NCI-H128 (cell line): ENCODE data around the gene TPI1.

Experiments
- DNase-seq: peaks from one replicate; lab custom pipeline; 2025; ENCODE audit not compliant: unreplicated experiment; lab: John Stamatoyannopoulos, UW

The TPI1 gene

GRCh38 chr12:6867413-6868210 lies at the start of gene TPI1:
TPI1 (plus strand) TSS chr12:6867531; CDS start chr12:6867567, 36 bp downstream.
- DNase-seq = peak; percentile 59

- DNase-seq = no peak
These were observed 49.6 kb upstream of the TPI1 start for GRCh38 chr12:6817662-6818157.

DNA sequence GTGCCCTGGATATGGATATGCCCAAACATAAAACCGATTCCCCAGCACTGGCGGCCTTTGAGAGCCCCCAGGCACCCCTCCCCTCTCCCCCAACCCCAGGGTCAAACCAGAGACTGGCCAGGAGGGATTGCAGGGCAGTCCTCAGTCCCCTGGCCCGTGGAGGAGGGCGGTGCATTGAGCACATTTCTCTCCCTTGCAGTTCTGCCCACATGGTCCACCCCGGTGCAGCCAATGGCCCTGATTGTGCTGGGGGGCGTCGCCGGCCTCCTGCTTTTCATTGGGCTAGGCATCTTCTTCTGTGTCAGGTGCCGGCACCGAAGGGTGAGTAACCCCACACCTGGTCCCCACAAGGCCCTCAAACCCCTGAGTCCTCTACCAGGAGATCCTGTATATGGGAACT lies 49.1 kb upstream of the TPI1 start:
- no peak for DNase-seq

DNA sequence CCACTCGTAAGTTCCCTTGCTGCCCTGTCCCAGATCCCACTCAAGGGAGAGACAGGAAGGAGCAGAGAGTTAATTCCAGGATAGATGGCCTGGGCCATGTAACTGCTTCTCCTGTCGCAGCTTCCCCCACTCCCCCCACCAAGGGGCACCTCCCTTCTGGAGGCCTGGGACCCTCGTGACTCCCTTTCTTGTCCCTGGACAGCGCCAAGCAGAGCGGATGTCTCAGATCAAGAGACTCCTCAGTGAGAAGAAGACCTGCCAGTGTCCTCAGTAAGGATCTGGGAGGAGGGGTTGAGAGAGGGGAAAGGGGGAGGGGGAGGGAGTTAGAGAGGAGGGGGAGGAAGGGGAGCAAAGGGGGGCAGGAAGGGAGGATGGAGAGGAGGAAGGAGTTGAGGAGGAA lies 48.7 kb upstream of the TPI1 start:
- no peak for DNase-seq

DNA sequence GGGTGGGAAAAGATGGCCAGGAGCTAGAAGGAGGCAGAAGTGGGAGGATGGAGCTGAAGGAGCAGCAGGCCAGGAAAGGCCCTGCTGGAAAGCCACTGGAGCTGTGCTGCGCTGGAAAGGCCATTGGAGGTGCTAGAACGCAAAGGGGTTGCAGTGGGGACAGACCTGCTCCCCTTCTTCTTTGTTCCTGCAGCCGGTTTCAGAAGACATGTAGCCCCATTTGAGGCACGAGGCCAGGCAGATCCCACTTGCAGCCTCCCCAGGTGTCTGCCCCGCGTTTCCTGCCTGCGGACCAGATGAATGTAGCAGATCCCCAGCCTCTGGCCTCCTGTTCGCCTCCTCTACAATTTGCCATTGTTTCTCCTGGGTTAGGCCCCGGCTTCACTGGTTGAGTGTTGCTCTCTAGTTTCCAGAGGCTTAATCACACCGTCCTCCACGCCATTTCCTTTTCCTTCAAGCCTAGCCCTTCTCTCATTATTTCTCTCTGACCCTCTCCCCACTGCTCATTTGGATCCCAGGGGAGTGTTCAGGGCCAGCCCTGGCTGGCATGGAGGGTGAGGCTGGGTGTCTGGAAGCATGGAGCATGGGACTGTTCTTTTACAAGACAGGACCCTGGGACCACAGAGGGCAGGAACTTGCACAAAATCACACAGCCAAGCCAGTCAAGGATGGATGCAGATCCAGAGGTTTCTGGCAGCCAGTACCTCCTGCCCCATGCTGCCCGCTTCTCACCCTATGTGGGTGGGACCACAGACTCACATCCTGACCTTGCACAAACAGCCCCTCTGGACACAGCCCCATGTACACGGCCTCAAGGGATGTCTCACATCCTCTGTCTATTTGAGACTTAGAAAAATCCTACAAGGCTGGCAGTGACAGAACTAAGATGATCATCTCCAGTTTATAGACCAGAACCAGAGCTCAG lies 48.0 kb upstream of the TPI1 start:
- DNase-seq = no peak

DNA sequence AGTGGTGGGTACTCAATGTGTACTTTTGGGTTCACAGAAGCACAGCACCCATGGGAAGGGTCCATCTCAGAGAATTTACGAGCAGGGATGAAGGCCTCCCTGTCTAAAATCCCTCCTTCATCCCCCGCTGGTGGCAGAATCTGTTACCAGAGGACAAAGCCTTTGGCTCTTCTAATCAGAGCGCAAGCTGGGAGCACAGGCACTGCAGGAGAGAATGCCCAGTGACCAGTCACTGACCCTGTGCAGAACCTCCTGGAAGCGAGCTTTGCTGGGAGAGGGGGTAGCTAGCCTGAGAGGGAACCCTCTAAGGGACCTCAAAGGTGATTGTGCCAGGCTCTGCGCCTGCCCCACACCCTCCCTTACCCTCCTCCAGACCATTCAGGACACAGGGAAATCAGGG lies 47.2 kb upstream of the TPI1 start:
- DNase-seq = no peak

DNA sequence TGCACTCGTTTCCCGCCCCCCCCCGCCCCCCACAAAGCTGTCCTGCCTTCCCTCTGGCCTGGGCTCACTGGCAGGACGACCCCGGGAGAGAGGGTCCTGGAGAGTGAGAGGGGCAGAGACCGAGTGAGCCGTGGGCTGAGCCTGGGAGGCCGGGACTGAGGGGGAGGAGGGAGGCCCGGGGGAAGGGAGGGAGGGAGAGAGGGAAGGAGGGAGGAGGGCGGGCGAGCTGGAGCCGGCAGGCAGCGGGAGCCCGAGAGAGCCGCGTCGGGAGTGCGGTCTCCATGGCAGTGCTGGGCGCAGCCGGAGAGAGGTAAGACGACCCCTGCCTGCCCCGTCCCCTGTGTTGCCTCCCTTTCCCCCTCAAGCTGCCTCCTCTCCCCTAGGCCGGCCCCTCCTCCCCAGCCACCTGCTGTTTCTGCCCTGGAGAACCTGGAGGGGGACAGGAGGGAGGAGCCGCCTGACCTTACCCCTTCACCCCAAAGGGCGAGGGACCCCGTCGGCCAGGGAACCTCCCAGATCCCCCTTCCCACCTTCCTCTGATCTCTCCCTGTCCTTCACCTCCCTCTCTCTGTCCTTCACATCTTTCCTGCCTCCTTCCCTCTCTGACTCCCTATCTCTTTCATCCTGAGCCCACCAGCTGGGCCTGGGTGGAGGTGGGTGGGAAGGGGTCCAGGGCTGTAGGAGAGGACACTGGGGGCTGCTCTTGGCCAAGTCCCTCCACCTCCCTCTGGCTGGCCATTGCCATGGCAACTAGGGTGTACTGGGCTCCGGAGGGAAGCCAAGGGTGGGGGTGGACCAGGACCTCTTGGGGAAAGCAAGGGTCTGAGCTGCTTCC lies 45.5 kb upstream of the TPI1 start, which contains the start of gene GPR162:
TSS of gene GPR162 (plus strand) at position 231 of the 835 bp plus-strand sequence. CDS start 2,078 bp downstream, outside the sequence.
- peak; percentile 87 for DNase-seq

DNA sequence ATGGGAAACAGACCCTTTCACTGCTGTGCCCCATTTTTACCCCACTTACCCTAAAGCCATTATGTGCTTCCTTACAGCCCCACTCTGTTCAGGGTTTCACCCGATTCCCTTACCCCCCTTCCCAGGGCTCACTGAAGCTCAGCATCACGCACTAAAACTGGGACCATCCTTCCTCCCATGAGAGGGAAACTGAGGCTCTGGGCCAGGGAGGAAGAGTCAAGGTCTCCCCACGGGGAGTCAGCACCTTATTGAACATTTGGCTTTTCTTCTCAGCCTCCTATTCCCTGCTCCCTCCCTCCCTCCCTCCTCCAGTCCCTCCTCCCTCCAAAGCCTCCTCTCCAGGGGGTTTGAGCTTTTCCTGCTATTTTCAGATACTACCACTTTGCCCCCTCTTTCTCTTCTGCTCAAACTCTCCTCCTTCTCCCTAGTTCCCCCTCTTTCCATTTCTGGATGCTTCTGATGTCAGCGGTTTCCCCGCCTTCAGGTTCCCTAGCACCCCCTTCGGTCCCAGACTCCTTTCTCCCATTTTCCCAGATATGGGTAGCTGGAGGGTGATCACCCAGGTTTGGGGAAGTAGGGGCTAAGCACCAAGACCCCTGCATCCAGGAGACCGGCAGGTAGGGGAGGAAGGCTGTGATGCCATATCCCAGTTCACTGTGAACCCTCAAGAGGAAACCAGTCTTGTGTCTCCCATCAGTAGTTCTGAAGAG lies 44.8 kb upstream of the TPI1 start:
- no peak for DNase-seq

- no peak for DNase-seq
These were observed 43.9 kb upstream of the TPI1 start for GRCh38 chr12:6823182-6824084.

DNA sequence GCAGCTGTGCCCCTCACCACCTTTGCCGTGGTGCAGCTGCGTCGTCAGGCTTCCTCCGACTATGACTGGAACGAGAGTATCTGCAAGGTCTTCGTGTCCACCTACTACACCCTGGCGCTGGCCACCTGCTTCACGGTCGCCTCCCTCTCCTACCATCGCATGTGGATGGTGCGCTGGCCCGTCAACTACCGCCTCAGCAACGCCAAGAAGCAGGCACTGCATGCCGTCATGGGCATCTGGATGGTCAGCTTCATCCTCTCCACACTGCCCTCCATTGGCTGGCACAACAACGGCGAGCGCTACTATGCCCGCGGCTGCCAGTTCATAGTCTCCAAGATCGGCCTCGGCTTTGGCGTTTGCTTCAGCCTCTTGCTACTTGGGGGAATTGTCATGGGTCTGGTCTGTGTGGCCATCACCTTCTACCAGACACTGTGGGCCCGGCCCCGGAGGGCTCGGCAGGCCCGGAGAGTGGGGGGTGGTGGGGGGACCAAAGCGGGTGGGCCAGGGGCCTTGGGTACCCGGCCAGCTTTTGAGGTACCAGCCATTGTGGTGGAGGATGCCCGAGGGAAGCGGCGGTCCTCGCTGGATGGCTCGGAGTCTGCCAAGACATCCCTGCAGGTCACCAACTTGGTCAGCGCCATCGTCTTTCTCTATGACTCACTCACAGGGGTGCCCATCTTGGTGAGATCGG lies 43.1 kb upstream of the TPI1 start:
- no peak for DNase-seq

GRCh38 chr12:6824901-6825381 lies 42.4 kb upstream of the TPI1 start:
- DNase-seq = no peak

- DNase-seq = peak; percentile 84
These were observed 41.8 kb upstream of the TPI1 start for GRCh38 chr12:6825398-6826124.

DNA sequence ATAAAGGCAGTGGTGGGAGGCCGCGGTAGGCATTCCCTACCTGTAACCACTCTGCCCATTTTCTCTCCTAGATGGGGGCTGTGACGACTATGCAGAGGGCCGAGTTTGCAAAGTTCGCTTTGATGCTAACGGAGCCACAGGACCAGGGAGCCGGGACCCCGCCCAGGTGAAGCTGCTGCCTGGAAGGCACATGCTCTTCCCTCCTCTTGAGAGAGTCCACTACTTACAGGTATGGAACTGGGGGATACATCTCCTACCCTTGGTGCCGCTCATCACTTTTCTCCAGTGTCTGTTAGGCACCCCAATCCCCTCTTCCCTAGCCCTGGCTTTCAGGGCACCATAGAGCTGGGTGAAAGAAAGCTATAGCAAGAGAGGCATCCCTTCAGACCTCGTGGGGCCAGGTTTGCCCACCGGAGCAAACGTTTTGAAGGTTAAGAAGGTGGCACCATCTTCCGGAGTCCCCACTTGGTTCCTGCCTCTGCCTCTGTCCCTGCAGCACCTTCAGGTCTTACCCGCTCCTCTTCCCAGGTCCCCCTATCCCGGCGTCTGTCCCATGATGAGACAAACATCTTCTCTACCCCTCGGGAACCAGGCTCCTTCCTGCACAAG lies 41.1 kb upstream of the TPI1 start:
- DNase-seq = no peak

DNA sequence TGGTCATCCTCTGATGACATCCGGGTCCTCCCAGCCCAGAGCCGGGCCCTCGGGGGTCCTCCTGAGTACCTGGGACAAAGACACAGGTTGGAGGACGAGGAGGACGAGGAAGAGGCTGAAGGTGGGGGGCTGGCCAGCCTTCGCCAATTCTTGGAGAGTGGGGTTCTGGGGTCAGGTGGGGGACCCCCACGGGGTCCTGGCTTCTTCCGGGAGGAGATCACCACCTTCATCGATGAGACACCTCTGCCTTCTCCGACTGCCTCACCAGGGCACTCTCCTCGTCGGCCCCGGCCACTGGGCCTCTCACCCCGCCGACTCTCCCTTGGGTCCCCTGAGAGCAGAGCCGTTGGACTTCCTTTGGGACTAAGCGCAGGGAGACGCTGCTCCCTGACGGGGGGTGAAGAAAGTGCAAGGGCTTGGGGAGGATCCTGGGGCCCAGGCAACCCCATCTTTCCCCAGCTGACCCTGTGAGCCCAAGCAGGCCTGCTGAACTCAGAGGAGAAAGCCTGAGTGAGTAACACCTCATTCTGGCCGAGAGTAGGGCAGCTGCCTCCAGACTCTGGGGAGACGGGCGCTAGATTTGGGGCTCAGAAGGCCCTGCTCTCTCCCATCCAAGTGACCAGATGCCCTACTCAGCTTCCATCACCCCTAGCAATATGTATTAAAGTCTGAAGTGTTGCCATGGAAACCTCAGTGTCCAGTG lies 40.4 kb upstream of the TPI1 start:
- no peak for DNase-seq

DNA sequence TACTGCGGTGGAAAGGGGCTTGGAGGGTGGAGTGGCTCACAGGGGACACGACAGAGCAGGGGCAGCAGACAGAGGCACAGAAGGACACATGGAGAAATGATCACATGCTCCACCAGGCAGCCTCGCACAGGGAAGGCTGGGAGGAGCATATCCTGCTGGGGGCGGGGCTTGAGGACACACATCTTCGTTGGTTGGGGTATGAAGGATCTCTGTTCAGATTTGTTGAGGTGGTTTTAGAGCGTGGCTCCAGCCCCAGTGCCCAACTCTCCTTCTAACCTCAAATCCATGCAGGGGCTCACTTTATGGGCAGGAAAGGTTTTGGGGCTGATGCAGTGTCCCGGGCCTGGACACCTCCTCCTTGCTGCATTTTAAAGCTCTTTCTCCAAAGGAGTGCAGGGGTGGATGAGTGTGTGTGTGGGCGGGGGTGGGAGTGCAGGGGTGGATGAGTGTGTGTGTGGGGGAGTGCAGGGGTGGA lies 39.9 kb upstream of the TPI1 start:
- peak; percentile 82 for DNase-seq

- no peak for DNase-seq
These were observed 39.1 kb upstream of the TPI1 start, which contains the start of gene P3H3 for GRCh38 chr12:6827982-6828780. P3H3 (plus strand) TSS chr12:6828407; CDS start chr12:6828441, 34 bp downstream.
